Right lobe of liver (tissue), 6 donors: Measurements from ENCODE around the gene REN. TPM values are rescaled to one million over a fixed set of nuclear protein-coding genes. Genes with fewer than 3 reads are reported as not detected.

Experiments
- ATAC-seq, 4 donors: fragments of 200-7000 bp; cut with Tn5 transposase; one replicate each; pipeline ENCODE4 v1.9.1; 2020; ENCODE audit warnings: mild to moderate bottlenecking in 4 of 4, moderate library complexity in 4 of 4
- DNase-seq, 3 donors: peaks; one replicate each; pipeline ENCODE4 v3.0.0-alpha.2; 2020
- H3K27ac ChIP-seq, 3 donors: fragments of 200-600 bp; one replicate each; pipeline ENCODE4 v1.8.0; 2022
- H3K27me3 ChIP-seq, 2 donors: fragments of 200-600 bp; one replicate each; pipeline ENCODE4 v1.8.0; 2022
- H3K36me3 ChIP-seq, 4 donors: fragments of 200-600 bp; sonication (generic) in 1 of 4; one replicate each; pipeline versions ENCODE4 v1.5.1 to v1.8.0; 2017 to 2022; ENCODE audit warnings: control low read depth in 1 of 4
- H3K4me1 ChIP-seq, 4 donors: fragments of 200-600 bp; sonication (generic) in 1 of 4; one replicate each; pipeline versions ENCODE4 v1.5.1 to v1.8.0; 2017 to 2022; ENCODE audit warnings: control low read depth in 1 of 4
- H3K4me3 ChIP-seq, 3 donors: fragments of 200-600 bp; one replicate each; pipeline ENCODE4 v1.8.0; 2022
- H3K9me3 ChIP-seq, 4 donors: fragments of 200-600 bp; sonication (generic) in 1 of 4; one replicate each; pipeline versions ENCODE4 v1.5.1 to v1.8.0; 2017 to 2022; ENCODE audit warnings: control low read depth in 1 of 4
- CTCF ChIP-seq, 4 donors: fragments of 200-600 bp in 3 of 4; fragments of 450-650 bp in 1 of 4; IDR thresholded peaks; one replicate each; pipeline versions ENCODE4 v1.5.1 to v1.8.0; 2016 to 2022; ENCODE audit warnings: antibody characterized with exemption in 4 of 4, mild to moderate bottlenecking in 2 of 4
- POLR2A ChIP-seq: fragments of 450-650 bp; IDR thresholded peaks from one replicate; pipeline ENCODE4 v1.6.1; 2017; ENCODE audit warnings: antibody characterized with exemption, mild to moderate bottlenecking
- WGBS: methylation state at CpG from one replicate; pipeline ENCODE4 v1.1.6; 2018; ENCODE audit warnings: low coverage, low lambda C conversion rate; ENCODE audit not compliant: insufficient coverage; ENCODE audit errors: missing lambda C conversion rate; 5-methylcytosine and 5-hydroxymethylcytosine counted together
- intact Hi-C, 2 donors: fragments of 100-400 bp; cut with DNase I; formaldehyde crosslinking; loops; one replicate each; pipeline versions ENCODE4 v1.11.2 to v1.14.1; 2022
- total RNA-seq, 6 experiments: library from RNA; depleted of rRNA in 2 of 6; stranded (reverse); fragments of >200 nt in 2 of 6; fragmentation: NEBNext Ultra II Directional in 3 of 6; extraction: Animal tissue kit (Norgen Biotek cat#: 25700) in 3 of 6; gene quantifications; one replicate each; pipeline versions ENCODE4 v1.1.0 to v1.2.4, GENCODE V29; 2016 to 2023
- donor health status: DM: no; HTN: yes; CAD: no.
- donor health status: DM: no; HTN: no; CAD: no.
- donor health status: DM: no; HTN: no; CAD: no.
- donor health status: DM: no; HTN: yes; CAD: no.
- donor health status: DM: no; HTN: yes; CAD: no.

REN gene
- total RNA-seq, 6 experiments from 2014 or later = 0.25 to 0.44 (median 0.27) TPM; not detected in 1

- Histone ChIP-seq H3K4me1 (peaks cover 0 to 8% (median 4%) of the 10 kb centered on the region in 4 donors), H3K9me3 (no peaks in the 10 kb centered on the region), H3K27me3 (no peaks in the 10 kb centered on the region), H3K4me3 (no peak overlapping the region), H3K36me3 (no peaks in the 10 kb centered on the region), H3K27ac (no peak overlapping the region)
- WGBS = 91% methylated on average over 2 of the region's 2 CpGs
- ATAC-seq (no peak), DNase-seq (no peak)
- intact Hi-C loops = no loop called here
- TF ChIP-seq CTCF (IDR thresholded peaks at IDR 0.05) (no peak), POLR2A (no peak)
These were observed 58.2 kb downstream of the REN start for GRCh38 chr1:204107892-204108291.

- intact Hi-C loops = no loop called here
- no peak overlapping the region for H3K27ac ChIP-seq
- no peaks in the 10 kb centered on the region for H3K27me3 ChIP-seq
- TF ChIP-seq POLR2A (no peak), CTCF (IDR thresholded peaks at IDR 0.05) (no peak)
- H3K36me3 ChIP-seq = no peaks in the 10 kb centered on the region
- no peaks in the 10 kb centered on the region for H3K9me3 ChIP-seq
- ATAC-seq = no peak
- no peak for DNase-seq
- no peak overlapping the region for H3K4me3 ChIP-seq
- WGBS = 100% methylated on average over 1 of the region's 1 CpG
- H3K4me1 ChIP-seq = peaks cover 0 to 19% (median 11%) of the 10 kb centered on the region in 4 donors
These were observed 59.3 kb downstream of the REN start for GRCh38 chr1:204106825-204107224.

- TF ChIP-seq CTCF (IDR thresholded peaks at IDR 0.05) (no peak), POLR2A (no peak)
- Histone ChIP-seq H3K4me3 (no peak overlapping the region), H3K9me3 (no peaks in the 10 kb centered on the region), H3K36me3 (no peaks in the 10 kb centered on the region), H3K27me3 (no peaks in the 10 kb centered on the region), H3K27ac (no peak overlapping the region), H3K4me1 (peaks cover 0 to 36% (median 17%) of the 10 kb centered on the region in 4 donors)
- intact Hi-C loops = no loop called here
- DNase-seq (no peak), ATAC-seq (no peak)
- WGBS = 68% methylated on average over 6 of the region's 6 CpGs
These were observed 61.0 kb downstream of the REN start for GRCh38 chr1:204105131-204105515.

Other genes with a start within 250 kb of the REN start
- 10 to 100 TPM; 12.5 to 29.1 (median 17.1) TPM for gene SOX13, start 93.2 kb downstream of the REN start, total RNA-seq
- 100 to 1,000 TPM in 3 of 6 experiments, 10 to 100 TPM in 3; 30.9 to 231 (median 98.9) TPM for gene ETNK2, start 14.3 kb downstream of the REN start, total RNA-seq
- gene KISS1, start 30.2 kb upstream of the REN start, total RNA-seq = 1 to 10 TPM in 1 of 6 experiments, under 1 TPM in 2, not detected in 3; 0.51 to 1.1 (median 0.72) TPM
- gene GOLT1A, start 47.7 kb upstream of the REN start, total RNA-seq = 100 to 1,000 TPM in 1 of 6 experiments, 10 to 100 TPM in 5; 49.4 to 103 (median 74.5) TPM
- 10 to 100 TPM; 16.6 to 31.1 (median 22.1) TPM for gene PLEKHA6, start 193.6 kb upstream of the REN start, total RNA-seq
- gene PPP1R15B, start 245.5 kb upstream of the REN start, total RNA-seq = 10 to 100 TPM; 28.6 to 43.6 (median 34.3) TPM